Measurements from ENCODE around the gene CHST11.

The CHST11 gene

GRCh38 chr12:104716172-104716571 is 259.4 kb downstream of the CHST11 start:
- DNase-seq (ENCODE audit: low read depth in 3 of 3), result no peak

GRCh38 chr12:104718304-104718929 is 261.7 kb downstream of the CHST11 start:
- DNase-seq (ENCODE audit: low read depth in 3 of 3), result no peak

GRCh38 chr12:104719700-104720338 is 263.1 kb downstream of the CHST11 start:
- no peak for DNase-seq (ENCODE audit: low read depth in 3 of 3)

GRCh38 chr12:104720339-104721038 is 263.7 kb downstream of the CHST11 start:
- DNase-seq (ENCODE audit: low read depth in 3 of 3), result peak in 2 of 3 donors; percentile 22 to 26

GRCh38 chr12:104721039-104721405 is 264.3 kb downstream of the CHST11 start:
- no peak for DNase-seq (ENCODE audit: low read depth in 3 of 3)

GRCh38 chr12:104721936-104722335 is 265.2 kb downstream of the CHST11 start:
- no peak for DNase-seq (ENCODE audit: low read depth in 3 of 3)

GRCh38 chr12:104722601-104723534 is 266.1 kb downstream of the CHST11 start:
- no peak for DNase-seq (ENCODE audit: low read depth in 3 of 3)

GRCh38 chr12:104723895-104724294 is 267.1 kb downstream of the CHST11 start:
- no peak for DNase-seq (ENCODE audit: low read depth in 3 of 3)

GRCh38 chr12:104724992-104725585 is 268.3 kb downstream of the CHST11 start:
- DNase-seq (ENCODE audit: low read depth in 3 of 3), result no peak

- no peak for DNase-seq (ENCODE audit: low read depth in 3 of 3)
These were observed 268.9 kb downstream of the CHST11 start for GRCh38 chr12:104725610-104726009.

- no peak for DNase-seq (ENCODE audit: low read depth in 3 of 3)
These were observed 271.1 kb downstream of the CHST11 start for GRCh38 chr12:104727726-104728465.

GRCh38 chr12:104729091-104729490 is 272.3 kb downstream of the CHST11 start:
- no peak for DNase-seq (ENCODE audit: low read depth in 3 of 3)

- no peak for DNase-seq (ENCODE audit: low read depth in 3 of 3)
These were observed 273.1 kb downstream of the CHST11 start for GRCh38 chr12:104729610-104730446.

- DNase-seq (ENCODE audit: low read depth in 3 of 3), result no peak
These were observed 274.0 kb downstream of the CHST11 start for GRCh38 chr12:104730763-104731162.

- DNase-seq (ENCODE audit: low read depth in 3 of 3), result no peak
These were observed 277.0 kb downstream of the CHST11 start for GRCh38 chr12:104733717-104734175.

GRCh38 chr12:104734541-104735095 is 277.9 kb downstream of the CHST11 start:
- no peak for DNase-seq (ENCODE audit: low read depth in 3 of 3)

GRCh38 chr12:104735801-104736200 is 279.1 kb downstream of the CHST11 start:
- DNase-seq (ENCODE audit: low read depth in 3 of 3), result no peak

GRCh38 chr12:104736307-104736706 is 279.6 kb downstream of the CHST11 start:
- no peak for DNase-seq (ENCODE audit: low read depth in 3 of 3)

GRCh38 chr12:104737113-104737512 is 280.4 kb downstream of the CHST11 start:
- no peak for DNase-seq (ENCODE audit: low read depth in 3 of 3)
